HFF-Myc (cell line): ENCODE results near the gene ARPP19.

Experiments used
- DNase-seq: peaks from one replicate; pipeline ENCODE4 v3.0.0-alpha.2; 2011; ENCODE audit warnings: low read depth; ENCODE audit errors: extremely low read depth
- H3K4me3 ChIP-seq: replicated peaks from 2 replicates; pipeline ENCODE4 v1.5.1; 2011; ENCODE audit warnings: low read depth, mild to moderate bottlenecking, control low read depth, low read length
- TF ChIP-seq, protein P1 (sequence below): IDR thresholded peaks from 2 replicates; pipeline ENCODE4 v1.5.1; 2012; ENCODE audit warnings: mild to moderate bottlenecking, low read depth, low read length, control low read depth; ENCODE audit errors: missing control alignments

The ARPP19 gene

DNA sequence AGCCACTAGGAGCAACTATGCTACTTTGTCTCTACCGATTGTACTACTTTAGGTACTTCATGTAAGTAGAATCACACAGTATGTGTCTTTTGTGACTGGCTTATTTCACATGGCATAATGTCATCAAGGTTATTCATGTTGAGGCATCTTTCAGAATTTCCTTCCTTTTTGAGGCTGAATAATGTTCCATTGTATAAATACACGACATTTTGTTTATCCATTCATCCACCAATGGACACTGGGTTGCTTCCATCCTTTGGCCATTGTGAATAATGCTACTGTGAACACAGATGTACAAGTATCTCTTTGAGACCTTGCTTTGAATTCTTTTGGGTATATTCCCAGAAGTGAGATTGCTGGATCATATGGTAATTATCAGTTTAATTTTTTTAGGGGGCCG is 69.3 kb downstream of the ARPP19 start:
- H3K4me3 ChIP-seq: no peak overlapping the region
- TF ChIP-seq, protein P1, sequence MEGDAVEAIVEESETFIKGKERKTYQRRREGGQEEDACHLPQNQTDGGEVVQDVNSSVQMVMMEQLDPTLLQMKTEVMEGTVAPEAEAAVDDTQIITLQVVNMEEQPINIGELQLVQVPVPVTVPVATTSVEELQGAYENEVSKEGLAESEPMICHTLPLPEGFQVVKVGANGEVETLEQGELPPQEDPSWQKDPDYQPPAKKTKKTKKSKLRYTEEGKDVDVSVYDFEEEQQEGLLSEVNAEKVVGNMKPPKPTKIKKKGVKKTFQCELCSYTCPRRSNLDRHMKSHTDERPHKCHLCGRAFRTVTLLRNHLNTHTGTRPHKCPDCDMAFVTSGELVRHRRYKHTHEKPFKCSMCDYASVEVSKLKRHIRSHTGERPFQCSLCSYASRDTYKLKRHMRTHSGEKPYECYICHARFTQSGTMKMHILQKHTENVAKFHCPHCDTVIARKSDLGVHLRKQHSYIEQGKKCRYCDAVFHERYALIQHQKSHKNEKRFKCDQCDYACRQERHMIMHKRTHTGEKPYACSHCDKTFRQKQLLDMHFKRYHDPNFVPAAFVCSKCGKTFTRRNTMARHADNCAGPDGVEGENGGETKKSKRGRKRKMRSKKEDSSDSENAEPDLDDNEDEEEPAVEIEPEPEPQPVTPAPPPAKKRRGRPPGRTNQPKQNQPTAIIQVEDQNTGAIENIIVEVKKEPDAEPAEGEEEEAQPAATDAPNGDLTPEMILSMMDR: no peak
- no peak for DNase-seq

DNA sequence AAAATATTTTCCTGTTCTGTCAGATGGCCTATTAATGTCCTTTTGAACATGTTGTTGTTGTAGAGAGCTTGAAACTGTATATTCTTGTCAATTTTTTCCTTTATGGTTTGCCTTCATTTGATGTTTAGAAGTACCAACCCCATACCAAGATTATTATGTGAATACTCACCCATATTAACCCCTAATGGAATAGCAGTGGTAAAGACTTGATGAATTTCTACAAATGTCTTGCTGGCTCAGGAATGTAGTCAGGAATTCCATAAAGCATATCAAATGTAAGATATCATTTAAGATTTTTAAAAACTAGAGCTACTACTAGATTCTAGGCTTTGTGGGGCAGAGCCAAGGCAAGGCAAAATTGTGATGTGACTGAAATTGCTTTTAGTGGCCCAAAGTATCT is 70.1 kb downstream of the ARPP19 start:
- no peak overlapping the region for H3K4me3 ChIP-seq

More for the DNA sequence above, 70.1 kb downstream of the ARPP19 start:
- TF ChIP-seq, protein P1: no peak
- DNase-seq: no peak
